ENCODE measurements around the gene ZFP91. TPM values are rescaled to one million over a fixed set of nuclear protein-coding genes. Genes with fewer than 3 reads are reported as not detected.

Gene ZFP91
- total and polyA plus RNA-seq, 2 of the 13 experiments (the other 11 are each of a cell fraction or from before 2014, with no cell fraction given), result 13.5 to 38.6 TPM

- peak; percentile 64; the same call in 1 of the 2 replicates for TF ChIP-seq ZGPAT (CRISPR knock-in tag; IDR thresholded peaks at IDR 0.05)
- TF ChIP-seq BCLAF1 (IDR thresholded peaks at IDR 0.05), result no peak
- peak; percentile 25; the same call in 1 of the 2 replicates for TF ChIP-seq RFXAP (CRISPR knock-in tag; IDR thresholded peaks at IDR 0.05; ENCODE audit: borderline replicate concordance)
- TF ChIP-seq ZNF891 (CRISPR knock-in tag; IDR thresholded peaks at IDR 0.05), result no peak; the same call in 1 of the 2 replicates
- peak; percentile 69; the same call in 1 of the 2 replicates for TF ChIP-seq KDM5A (IDR thresholded peaks at IDR 0.05; ENCODE audit: borderline replicate concordance, low read length)
- TF ChIP-seq PHB2 (IDR thresholded peaks at IDR 0.05; ENCODE audit: partially characterized antibody), result no peak
- peak; percentile 63; the same call in 1 of the 2 replicates for TF ChIP-seq PHF21A (CRISPR knock-in tag; IDR thresholded peaks at IDR 0.05)
- TF ChIP-seq TCF7 (IDR thresholded peaks at IDR 0.05; ENCODE audit: low read depth), result no peak
- TF ChIP-seq CCAR2 (optimal IDR thresholded peaks at IDR 0.05; ENCODE audit: low read depth, low read length), result no peak
- TF ChIP-seq ZSCAN25 (CRISPR knock-in tag; IDR thresholded peaks at IDR 0.05), result no peak
- no peak for TF ChIP-seq U2AF1 (optimal IDR thresholded peaks at IDR 0.05; ENCODE audit: low read depth, low read length)
- no peak for TF ChIP-seq RNF2 (conservative IDR thresholded peaks at IDR 0.05; ENCODE audit: low read depth)
- no peak for TF ChIP-seq CSRNP1 (CRISPR knock-in tag; IDR thresholded peaks at IDR 0.05)
- no peak for TF ChIP-seq ZMYM2 (CRISPR knock-in tag; IDR thresholded peaks at IDR 0.05)
- TF ChIP-seq CBX1 (IDR thresholded peaks at IDR 0.05; ENCODE audit: low read depth), result no peak
- TF ChIP-seq ZNF331 (CRISPR knock-in tag; IDR thresholded peaks at IDR 0.05), result no peak
- peak; percentile 40; the same call in 1 of the 2 replicates for TF ChIP-seq ZNF546 (CRISPR knock-in tag; conservative IDR thresholded peaks at IDR 0.05)
- peak; percentile 61 for TF ChIP-seq FOXP4 (CRISPR knock-in tag; IDR thresholded peaks at IDR 0.05)
- TF ChIP-seq ZBTB21 (CRISPR knock-in tag; IDR thresholded peaks at IDR 0.05), result no peak; the same call in 1 of the 2 replicates
- TF ChIP-seq PPARG (CRISPR knock-in tag; conservative IDR thresholded peaks at IDR 0.05), result no peak
- no peak for TF ChIP-seq NR2F1 (CRISPR knock-in tag; IDR thresholded peaks at IDR 0.05)
These were observed 678 bp upstream of the ZFP91 start (continued) for GRCh38 chr11:58578136-58578634.
